WTC11 (cell line): ENCODE measurements around the gene PKMYT1.
A peak's percentile ranks its signal among the peaks of the same experiment; 100 is the strongest.

Experiments used
- CREB1 ChIP-seq: sonication (generic); formaldehyde crosslinking; IDR thresholded peaks from 2 replicates; pipeline ENCODE4 v1.8.0; 2023; ENCODE audit warnings: mild to moderate bottlenecking, missing genetic modification reagents
- CREM ChIP-seq: sonication (generic); formaldehyde crosslinking; IDR thresholded peaks from 2 replicates; pipeline ENCODE4 v1.8.1; 2022; ENCODE audit warnings: mild to moderate bottlenecking, missing genetic modification reagents, moderate library complexity
- ETV6 ChIP-seq: sonication (generic); formaldehyde crosslinking; IDR thresholded peaks from 2 replicates; pipeline ENCODE4 v1.8.1; 2022; ENCODE audit warnings: mild to moderate bottlenecking, missing genetic modification reagents
- MXD4 ChIP-seq: fragments of 250-450 bp; sonication (Bioruptor Pico); IDR thresholded peaks from 2 replicates; pipeline ENCODE4 v1.8.0; 2021; ENCODE audit warnings: mild to moderate bottlenecking, moderate library complexity, borderline replicate concordance
- NR3C1 ChIP-seq: sonication (generic); formaldehyde crosslinking; conservative IDR thresholded peaks from 2 replicates; pipeline ENCODE4 v1.8.1; 2023; ENCODE audit warnings: low read depth, mild to moderate bottlenecking, missing genetic modification reagents
- SMAD3 ChIP-seq: sonication (generic); formaldehyde crosslinking; IDR thresholded peaks from 2 replicates; pipeline ENCODE4 v1.8.0; 2022; ENCODE audit warnings: missing genetic modification reagents, mild to moderate bottlenecking, borderline replicate concordance
- TEAD1 ChIP-seq: sonication (generic); formaldehyde crosslinking; IDR thresholded peaks from 2 replicates; pipeline ENCODE4 v1.8.0; 2022; ENCODE audit warnings: mild to moderate bottlenecking, missing genetic modification reagents
- ZNF263 ChIP-seq: sonication (generic); formaldehyde crosslinking; IDR thresholded peaks from 2 replicates; pipeline ENCODE4 v1.8.1; 2022; ENCODE audit warnings: low read depth, mild to moderate bottlenecking, moderate library complexity, missing genetic modification reagents
- TF ChIP-seq, protein P1 (sequence below): fragments of 200-600 bp; IDR thresholded peaks from 2 replicates; pipeline ENCODE4 v1.8.0; 2022; ENCODE audit warnings: antibody characterized with exemption
- TF ChIP-seq, protein P2 (sequence below): fragments of 250-450 bp; sonication (Bioruptor Pico); IDR thresholded peaks from 2 replicates; pipeline ENCODE4 v2.1.2; 2022; ENCODE audit warnings: mild to moderate bottlenecking, moderate library complexity
- TF ChIP-seq, protein P3 (sequence below): sonication (generic); formaldehyde crosslinking; IDR thresholded peaks from 2 replicates; pipeline ENCODE4 v1.8.0; 2022; ENCODE audit warnings: missing genetic modification reagents
- TF ChIP-seq, protein P4 (sequence below): sonication (generic); formaldehyde crosslinking; IDR thresholded peaks from 2 replicates; pipeline ENCODE4 v1.8.1; 2022; ENCODE audit warnings: low read depth, missing genetic modification reagents, borderline replicate concordance
- TF ChIP-seq, protein P5 (sequence below): sonication (generic); formaldehyde crosslinking; IDR thresholded peaks from 2 replicates; pipeline ENCODE4 v1.8.1; 2023; ENCODE audit warnings: mild to moderate bottlenecking, moderate library complexity, missing genetic modification reagents

DNA sequence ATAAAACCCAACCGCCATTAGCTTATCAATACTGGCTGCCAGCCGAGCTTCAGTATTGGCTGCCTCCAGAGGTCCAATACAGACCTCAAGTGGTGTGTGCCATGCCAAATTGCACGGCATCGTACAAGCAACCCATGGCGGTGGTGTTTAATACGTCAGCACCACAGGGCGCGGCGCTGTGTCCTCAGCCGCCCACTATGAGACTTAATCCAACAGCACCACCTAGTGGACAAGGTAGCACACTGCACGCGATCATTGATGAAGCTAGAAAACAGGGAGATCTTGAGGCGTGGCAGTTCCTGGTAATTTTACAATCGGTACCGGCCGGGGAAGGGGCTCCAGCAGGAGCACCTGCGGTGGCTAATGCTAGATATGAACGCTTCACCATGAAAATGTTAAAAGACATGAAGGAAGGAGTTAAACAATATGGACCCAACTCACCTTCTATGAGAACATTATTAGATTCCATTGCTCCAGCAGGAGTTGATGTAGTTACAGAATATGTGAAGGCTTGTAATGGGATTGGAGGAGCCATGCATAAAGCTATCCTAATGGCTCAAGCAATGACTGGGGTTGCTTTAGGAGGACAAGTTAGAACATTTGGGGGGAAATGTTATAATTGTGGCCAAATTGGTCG lies 53.1 kb downstream of the PKMYT1 start:
- TF ChIP-seq, protein P1, sequence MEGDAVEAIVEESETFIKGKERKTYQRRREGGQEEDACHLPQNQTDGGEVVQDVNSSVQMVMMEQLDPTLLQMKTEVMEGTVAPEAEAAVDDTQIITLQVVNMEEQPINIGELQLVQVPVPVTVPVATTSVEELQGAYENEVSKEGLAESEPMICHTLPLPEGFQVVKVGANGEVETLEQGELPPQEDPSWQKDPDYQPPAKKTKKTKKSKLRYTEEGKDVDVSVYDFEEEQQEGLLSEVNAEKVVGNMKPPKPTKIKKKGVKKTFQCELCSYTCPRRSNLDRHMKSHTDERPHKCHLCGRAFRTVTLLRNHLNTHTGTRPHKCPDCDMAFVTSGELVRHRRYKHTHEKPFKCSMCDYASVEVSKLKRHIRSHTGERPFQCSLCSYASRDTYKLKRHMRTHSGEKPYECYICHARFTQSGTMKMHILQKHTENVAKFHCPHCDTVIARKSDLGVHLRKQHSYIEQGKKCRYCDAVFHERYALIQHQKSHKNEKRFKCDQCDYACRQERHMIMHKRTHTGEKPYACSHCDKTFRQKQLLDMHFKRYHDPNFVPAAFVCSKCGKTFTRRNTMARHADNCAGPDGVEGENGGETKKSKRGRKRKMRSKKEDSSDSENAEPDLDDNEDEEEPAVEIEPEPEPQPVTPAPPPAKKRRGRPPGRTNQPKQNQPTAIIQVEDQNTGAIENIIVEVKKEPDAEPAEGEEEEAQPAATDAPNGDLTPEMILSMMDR: peak; percentile 98
- TF ChIP-seq NR3C1 (CRISPR knock-in tag) (no peak), ZNF263 (CRISPR knock-in tag) (no peak), CREM (no peak), TEAD1 (CRISPR knock-in tag) (no peak), CREB1 (no peak), SMAD3 (CRISPR knock-in tag) (no peak), ETV6 (CRISPR knock-in tag) (no peak), MXD4 (CRISPR knock-in tag) (no peak)
- TF ChIP-seq, protein P2, sequence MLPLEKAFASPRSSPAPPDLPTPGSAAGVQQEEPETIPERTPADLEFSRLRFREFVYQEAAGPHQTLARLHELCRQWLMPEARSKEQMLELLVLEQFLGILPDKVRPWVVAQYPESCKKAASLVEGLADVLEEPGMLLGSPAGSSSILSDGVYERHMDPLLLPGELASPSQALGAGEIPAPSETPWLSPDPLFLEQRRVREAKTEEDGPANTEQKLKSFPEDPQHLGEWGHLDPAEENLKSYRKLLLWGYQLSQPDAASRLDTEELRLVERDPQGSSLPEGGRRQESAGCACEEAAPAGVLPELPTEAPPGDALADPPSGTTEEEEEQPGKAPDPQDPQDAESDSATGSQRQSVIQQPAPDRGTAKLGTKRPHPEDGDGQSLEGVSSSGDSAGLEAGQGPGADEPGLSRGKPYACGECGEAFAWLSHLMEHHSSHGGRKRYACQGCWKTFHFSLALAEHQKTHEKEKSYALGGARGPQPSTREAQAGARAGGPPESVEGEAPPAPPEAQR (CRISPR knock-in tag): no peak
- TF ChIP-seq, protein P3, sequence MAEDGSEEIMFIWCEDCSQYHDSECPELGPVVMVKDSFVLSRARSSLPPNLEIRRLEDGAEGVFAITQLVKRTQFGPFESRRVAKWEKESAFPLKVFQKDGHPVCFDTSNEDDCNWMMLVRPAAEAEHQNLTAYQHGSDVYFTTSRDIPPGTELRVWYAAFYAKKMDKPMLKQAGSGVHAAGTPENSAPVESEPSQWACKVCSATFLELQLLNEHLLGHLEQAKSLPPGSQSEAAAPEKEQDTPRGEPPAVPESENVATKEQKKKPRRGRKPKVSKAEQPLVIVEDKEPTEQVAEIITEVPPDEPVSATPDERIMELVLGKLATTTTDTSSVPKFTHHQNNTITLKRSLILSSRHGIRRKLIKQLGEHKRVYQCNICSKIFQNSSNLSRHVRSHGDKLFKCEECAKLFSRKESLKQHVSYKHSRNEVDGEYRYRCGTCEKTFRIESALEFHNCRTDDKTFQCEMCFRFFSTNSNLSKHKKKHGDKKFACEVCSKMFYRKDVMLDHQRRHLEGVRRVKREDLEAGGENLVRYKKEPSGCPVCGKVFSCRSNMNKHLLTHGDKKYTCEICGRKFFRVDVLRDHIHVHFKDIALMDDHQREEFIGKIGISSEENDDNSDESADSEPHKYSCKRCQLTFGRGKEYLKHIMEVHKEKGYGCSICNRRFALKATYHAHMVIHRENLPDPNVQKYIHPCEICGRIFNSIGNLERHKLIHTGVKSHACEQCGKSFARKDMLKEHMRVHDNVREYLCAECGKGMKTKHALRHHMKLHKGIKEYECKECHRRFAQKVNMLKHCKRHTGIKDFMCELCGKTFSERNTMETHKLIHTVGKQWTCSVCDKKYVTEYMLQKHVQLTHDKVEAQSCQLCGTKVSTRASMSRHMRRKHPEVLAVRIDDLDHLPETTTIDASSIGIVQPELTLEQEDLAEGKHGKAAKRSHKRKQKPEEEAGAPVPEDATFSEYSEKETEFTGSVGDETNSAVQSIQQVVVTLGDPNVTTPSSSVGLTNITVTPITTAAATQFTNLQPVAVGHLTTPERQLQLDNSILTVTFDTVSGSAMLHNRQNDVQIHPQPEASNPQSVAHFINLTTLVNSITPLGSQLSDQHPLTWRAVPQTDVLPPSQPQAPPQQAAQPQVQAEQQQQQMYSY: no peak
- TF ChIP-seq, protein P4, sequence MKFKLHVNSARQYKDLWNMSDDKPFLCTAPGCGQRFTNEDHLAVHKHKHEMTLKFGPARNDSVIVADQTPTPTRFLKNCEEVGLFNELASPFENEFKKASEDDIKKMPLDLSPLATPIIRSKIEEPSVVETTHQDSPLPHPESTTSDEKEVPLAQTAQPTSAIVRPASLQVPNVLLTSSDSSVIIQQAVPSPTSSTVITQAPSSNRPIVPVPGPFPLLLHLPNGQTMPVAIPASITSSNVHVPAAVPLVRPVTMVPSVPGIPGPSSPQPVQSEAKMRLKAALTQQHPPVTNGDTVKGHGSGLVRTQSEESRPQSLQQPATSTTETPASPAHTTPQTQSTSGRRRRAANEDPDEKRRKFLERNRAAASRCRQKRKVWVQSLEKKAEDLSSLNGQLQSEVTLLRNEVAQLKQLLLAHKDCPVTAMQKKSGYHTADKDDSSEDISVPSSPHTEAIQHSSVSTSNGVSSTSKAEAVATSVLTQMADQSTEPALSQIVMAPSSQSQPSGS: no peak
- TF ChIP-seq, protein P5, sequence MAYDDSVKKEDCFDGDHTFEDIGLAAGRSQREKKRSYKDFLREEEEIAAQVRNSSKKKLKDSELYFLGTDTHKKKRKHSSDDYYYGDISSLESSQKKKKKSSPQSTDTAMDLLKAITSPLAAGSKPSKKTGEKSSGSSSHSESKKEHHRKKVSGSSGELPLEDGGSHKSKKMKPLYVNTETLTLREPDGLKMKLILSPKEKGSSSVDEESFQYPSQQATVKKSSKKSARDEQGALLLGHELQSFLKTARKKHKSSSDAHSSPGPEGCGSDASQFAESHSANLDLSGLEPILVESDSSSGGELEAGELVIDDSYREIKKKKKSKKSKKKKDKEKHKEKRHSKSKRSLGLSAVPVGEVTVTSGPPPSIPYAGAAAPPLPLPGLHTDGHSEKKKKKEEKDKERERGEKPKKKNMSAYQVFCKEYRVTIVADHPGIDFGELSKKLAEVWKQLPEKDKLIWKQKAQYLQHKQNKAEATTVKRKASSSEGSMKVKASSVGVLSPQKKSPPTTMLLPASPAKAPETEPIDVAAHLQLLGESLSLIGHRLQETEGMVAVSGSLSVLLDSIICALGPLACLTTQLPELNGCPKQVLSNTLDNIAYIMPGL: no peak
